H54 (cell line): ENCODE data around the gene NAIF1.
A peak's percentile ranks its signal among the peaks of the same experiment; 100 is the strongest.
"Not testable (repeated sequence)": the region's sequence is repeated elsewhere in the genome, so short reads cannot be mapped to it uniquely, and the experiment has no call there.

ENCODE experiments used
- DNase-seq: peaks from one replicate; pipeline ENCODE4 v3.0.0; 2011; ENCODE audit warnings: low spot score, mixed read lengths; ENCODE audit not compliant: insufficient read length
- FAIRE-seq: peaks from 3 replicates; lab custom pipeline; 2011; peaks lifted over from hg19 to GRCh38; lab: Jason Lieb, UNC
- POLR2A ChIP-seq: IDR thresholded peaks from 2 replicates; pipeline ENCODE4 v1.6.1; 2011; ENCODE audit warnings: low read depth, mild to moderate bottlenecking, low read length

Gene NAIF1

GRCh38 chr9:128085943-128086342 is 18.8 kb upstream of the NAIF1 start:
- no peak for TF ChIP-seq POLR2A
- FAIRE-seq = no peak
- no peak for DNase-seq

GRCh38 chr9:128084746-128085145 is 17.6 kb upstream of the NAIF1 start:
- TF ChIP-seq POLR2A = no peak
- no peak for FAIRE-seq
- DNase-seq = no peak

- no peak for DNase-seq
- FAIRE-seq = no peak
- TF ChIP-seq POLR2A = no peak
These were observed 15.0 kb upstream of the NAIF1 start for GRCh38 chr9:128082151-128082550.

GRCh38 chr9:128081056-128081455 is 13.9 kb upstream of the NAIF1 start:
- peak; percentile 61 for DNase-seq
- FAIRE-seq = peak; percentile 65
- no peak for TF ChIP-seq POLR2A

GRCh38 chr9:128080206-128080605 is 13.1 kb upstream of the NAIF1 start:
- DNase-seq = no peak
- TF ChIP-seq POLR2A = no peak
- FAIRE-seq = no peak

- DNase-seq (peak; percentile 66), FAIRE-seq (peak; percentile 15)
- no peak for TF ChIP-seq POLR2A
These were observed 11.6 kb upstream of the NAIF1 start for GRCh38 chr9:128078504-128079434.

GRCh38 chr9:128077847-128078503 is 10.9 kb upstream of the NAIF1 start:
- no peak for TF ChIP-seq POLR2A
- no peak for FAIRE-seq
- DNase-seq = no peak

- no peak for FAIRE-seq
These were observed 6.2 kb upstream of the NAIF1 start for GRCh38 chr9:128073253-128073886.

GRCh38 chr9:128072144-128073021 is 5.3 kb upstream of the NAIF1 start:
- DNase-seq (no peak), FAIRE-seq (no peak)
- TF ChIP-seq POLR2A = no peak

More at GRCh38 chr9:128073253-128073886, 6.2 kb upstream of the NAIF1 start:
- no peak for TF ChIP-seq POLR2A
- DNase-seq = no peak

GRCh38 chr9:128071475-128071874 is 4.4 kb upstream of the NAIF1 start:
- DNase-seq, FAIRE-seq: not testable (repeated sequence)

GRCh38 chr9:128070874-128071273 is 3.8 kb upstream of the NAIF1 start:
- FAIRE-seq = no peak
- no peak for DNase-seq
- no peak for TF ChIP-seq POLR2A

- no peak for FAIRE-seq
- TF ChIP-seq POLR2A = no peak
- peak; percentile 45 for DNase-seq
These were observed 1.5 kb upstream of the NAIF1 start for GRCh38 chr9:128068386-128069205.
